GM19193 (cell line): ENCODE data around the gene CT47C1.

Experiments used
- POLR2A ChIP-seq: IDR thresholded peaks from 4 replicates; pipeline ENCODE4 v1.6.1; 2011; ENCODE audit not compliant: insufficient read depth, insufficient read length; ENCODE audit errors: extremely low read depth

Gene CT47C1

GRCh38 chrX:119121341-119121740, 48.5 kb downstream of the CT47C1 start:
- no peak for TF ChIP-seq POLR2A
